Fibroblast of lung (primary cell): ENCODE data around the gene DDX20. TPM values are rescaled to one million over a fixed set of nuclear protein-coding genes. Genes with fewer than 3 reads are reported as not detected.

Source experiments
- DNase-seq, 2 donors: peaks; one replicate each; pipeline versions ENCODE4 v3.0.0 to v3.0.0-alpha.2; 2010; ENCODE audit warnings: low read depth in 2 of 2
- H2AFZ ChIP-seq: 2 replicates; pipeline ENCODE4 v1.5.1; 2012; ENCODE audit warnings: low read length, control low read depth, inconsistent platforms
- H3K27ac ChIP-seq: 2 replicates; pipeline ENCODE4 v1.5.1; 2011; ENCODE audit warnings: low read length, control low read depth; ENCODE audit not compliant: insufficient read depth
- H3K27me3 ChIP-seq: 2 replicates; pipeline ENCODE4 v1.5.1; 2011; ENCODE audit warnings: mild to moderate bottlenecking, low read length; ENCODE audit not compliant: control insufficient read depth, insufficient read depth
- H3K36me3 ChIP-seq: 2 replicates; pipeline ENCODE4 v1.5.1; 2011; ENCODE audit warnings: low read length; ENCODE audit not compliant: control insufficient read depth, insufficient read depth
- H3K4me1 ChIP-seq: 2 replicates; pipeline ENCODE4 v1.5.1; 2011; ENCODE audit warnings: low read length; ENCODE audit not compliant: control insufficient read depth, insufficient read depth; ENCODE audit errors: extremely low read depth
- H3K4me2 ChIP-seq: 2 replicates; pipeline ENCODE4 v1.5.1; 2011; ENCODE audit warnings: low read length, control low read depth; ENCODE audit not compliant: insufficient read depth; ENCODE audit errors: extremely low read depth
- H3K4me3 ChIP-seq, 4 experiments: fragments of 200-600 bp in 1 of 4; sonication (generic) in 1 of 4; replicated peaks in 1 of 4; 2 replicates each; pipeline ENCODE4 v1.5.1; 2011 to 2016; ENCODE audit warnings: low read length in 4 of 4, low read depth in 3 of 4, mild to moderate bottlenecking in 3 of 4, control low read depth in 2 of 4, inconsistent platforms in 1 of 4, mixed read lengths in 1 of 4; ENCODE audit not compliant: insufficient read depth in 1 of 4; ENCODE audit errors: control extremely low read depth in 1 of 4
- H3K79me2 ChIP-seq: 2 replicates; pipeline ENCODE4 v1.5.1; 2012; ENCODE audit warnings: mild to moderate bottlenecking, low read length, inconsistent platforms; ENCODE audit not compliant: control insufficient read depth, insufficient read depth
- H3K9ac ChIP-seq: 2 replicates; pipeline ENCODE4 v1.5.1; 2011; ENCODE audit warnings: mild to moderate bottlenecking, low read length, control low read depth; ENCODE audit not compliant: insufficient read depth
- H3K9me3 ChIP-seq: 2 replicates; pipeline ENCODE4 v1.5.1; 2012; ENCODE audit warnings: low read depth, low read length; ENCODE audit not compliant: control insufficient read depth, insufficient read depth
- H4K20me1 ChIP-seq: 2 replicates; pipeline ENCODE4 v1.5.1; 2011; ENCODE audit warnings: low read length; ENCODE audit not compliant: control insufficient read depth, insufficient read depth; ENCODE audit errors: extremely low read depth
- EZH2 ChIP-seq: IDR thresholded peaks from 2 replicates; pipeline ENCODE4 v1.5.1; 2012; ENCODE audit warnings: low read length, control low read depth, mild to moderate bottlenecking; ENCODE audit errors: missing control alignments
- polyA plus RNA-seq, 2 donors: library from polyadenylated mRNA; depleted of rRNA in 1 of 2; stranded (reverse) in 1 of 2; unstranded in 1 of 2; fragments of >200 nt; gene quantifications; 2 replicates each; pipeline ENCODE4 v1.2.1, GENCODE V29; 2011 to 2012; ENCODE audit warnings: missing spikeins in 1 of 2
- total RNA-seq: library from RNA; depleted of rRNA; stranded (reverse); fragments of >200 nt; gene quantifications from 2 replicates; pipeline ENCODE4 v1.2.1, GENCODE V29; 2014
- TF ChIP-seq, protein P1 (sequence below), 2 donors: IDR thresholded peaks in 1 of 2; conservative IDR thresholded peaks in 1 of 2; 1 replicate in 1 of 2; 2 replicates in 1 of 2; pipeline ENCODE4 v1.5.1; 2011 to 2012; ENCODE audit warnings: low read length in 2 of 2, control low read depth in 1 of 2, inconsistent platforms in 1 of 2, low read depth in 1 of 2, mild to moderate bottlenecking in 1 of 2

Gene DDX20
- total and polyA plus RNA-seq, 2 donors (not counting 1 experiment from before 2014, with no cell fraction given) = 8.4 to 22.2 TPM

DNA sequence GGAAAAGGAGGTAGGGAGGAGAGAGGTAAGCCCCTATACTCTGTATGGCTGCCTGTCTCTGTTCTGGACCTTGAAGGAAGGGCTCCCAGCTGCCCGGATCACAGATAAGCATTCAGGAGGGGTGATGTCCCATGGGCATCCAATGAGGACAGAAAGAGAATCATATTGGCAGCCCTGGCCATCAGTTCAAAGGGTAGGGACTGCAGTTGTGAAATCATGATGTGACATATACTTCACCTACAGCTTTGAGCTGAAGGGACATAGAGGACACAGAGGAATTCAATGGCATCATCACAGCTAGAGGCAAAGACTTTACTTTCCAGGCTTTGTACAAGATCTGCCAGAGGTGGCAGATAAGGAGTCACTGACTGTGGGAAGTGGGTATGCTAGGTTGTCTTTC is 21.6 kb downstream of the DDX20 start:
- no peaks in the 10 kb centered on the region for H3K27me3 ChIP-seq
- H3K36me3 ChIP-seq = no peaks in the 10 kb centered on the region
- H2AFZ ChIP-seq = no peak overlapping the region
- no peak overlapping the region for H3K4me2 ChIP-seq
- H3K27ac ChIP-seq = no peak overlapping the region
- no peaks in the 10 kb centered on the region for H3K9me3 ChIP-seq
- no peak overlapping the region for H3K9ac ChIP-seq
- H3K4me1 ChIP-seq = peaks cover 2% of the 10 kb centered on the region
- TF ChIP-seq EZH2 = no peak
- TF ChIP-seq, protein P1, sequence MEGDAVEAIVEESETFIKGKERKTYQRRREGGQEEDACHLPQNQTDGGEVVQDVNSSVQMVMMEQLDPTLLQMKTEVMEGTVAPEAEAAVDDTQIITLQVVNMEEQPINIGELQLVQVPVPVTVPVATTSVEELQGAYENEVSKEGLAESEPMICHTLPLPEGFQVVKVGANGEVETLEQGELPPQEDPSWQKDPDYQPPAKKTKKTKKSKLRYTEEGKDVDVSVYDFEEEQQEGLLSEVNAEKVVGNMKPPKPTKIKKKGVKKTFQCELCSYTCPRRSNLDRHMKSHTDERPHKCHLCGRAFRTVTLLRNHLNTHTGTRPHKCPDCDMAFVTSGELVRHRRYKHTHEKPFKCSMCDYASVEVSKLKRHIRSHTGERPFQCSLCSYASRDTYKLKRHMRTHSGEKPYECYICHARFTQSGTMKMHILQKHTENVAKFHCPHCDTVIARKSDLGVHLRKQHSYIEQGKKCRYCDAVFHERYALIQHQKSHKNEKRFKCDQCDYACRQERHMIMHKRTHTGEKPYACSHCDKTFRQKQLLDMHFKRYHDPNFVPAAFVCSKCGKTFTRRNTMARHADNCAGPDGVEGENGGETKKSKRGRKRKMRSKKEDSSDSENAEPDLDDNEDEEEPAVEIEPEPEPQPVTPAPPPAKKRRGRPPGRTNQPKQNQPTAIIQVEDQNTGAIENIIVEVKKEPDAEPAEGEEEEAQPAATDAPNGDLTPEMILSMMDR (conservative IDR thresholded peaks at IDR 0.05 in 1 of 2, IDR thresholded peaks at IDR 0.05 in 1 of 2; ENCODE audit: low read depth in 1 of 2, low read length in 2 of 2) = no peak
- H3K79me2 ChIP-seq = no peaks in the 10 kb centered on the region
- H3K4me3 ChIP-seq = no peak overlapping the region
- H4K20me1 ChIP-seq = no peaks in the 10 kb centered on the region
- DNase-seq = no peak

DNA sequence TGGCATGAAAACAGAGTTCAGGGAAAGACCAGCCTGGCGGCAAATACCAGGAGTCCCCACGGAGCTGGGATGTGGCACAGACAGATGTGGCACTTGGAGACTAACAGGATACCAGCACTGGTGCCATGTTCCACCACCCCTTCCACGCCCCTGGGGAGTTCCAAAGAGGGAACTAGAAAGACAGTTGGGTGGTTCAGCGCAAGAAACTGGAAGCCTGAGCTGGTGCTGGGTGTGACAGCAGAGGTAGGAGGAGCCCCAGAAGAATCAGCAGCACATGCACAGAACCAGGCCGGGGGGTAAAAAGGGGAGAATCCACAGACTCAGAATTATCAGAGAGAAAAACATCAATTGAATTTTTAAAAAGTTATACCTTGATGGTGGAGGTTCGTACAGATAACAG is 22.4 kb downstream of the DDX20 start:
- no peak overlapping the region for H2AFZ ChIP-seq
- H4K20me1 ChIP-seq = no peaks in the 10 kb centered on the region
- H3K27me3 ChIP-seq = no peaks in the 10 kb centered on the region
- H3K9ac ChIP-seq = no peak overlapping the region
- no peak for DNase-seq
- no peaks in the 10 kb centered on the region for H3K79me2 ChIP-seq
- no peak overlapping the region for H3K4me2 ChIP-seq
- H3K9me3 ChIP-seq = no peaks in the 10 kb centered on the region
- H3K4me1 ChIP-seq = peaks cover 2% of the 10 kb centered on the region
- TF ChIP-seq EZH2 = no peak
- TF ChIP-seq, protein P1 (conservative IDR thresholded peaks at IDR 0.05 in 1 of 2, IDR thresholded peaks at IDR 0.05 in 1 of 2; ENCODE audit: low read depth in 1 of 2, low read length in 2 of 2) = no peak
- H3K36me3 ChIP-seq = no peaks in the 10 kb centered on the region
- peak overlapping the region; percentile 7 for H3K27ac ChIP-seq
- H3K4me3 ChIP-seq = no peak overlapping the region

DNA sequence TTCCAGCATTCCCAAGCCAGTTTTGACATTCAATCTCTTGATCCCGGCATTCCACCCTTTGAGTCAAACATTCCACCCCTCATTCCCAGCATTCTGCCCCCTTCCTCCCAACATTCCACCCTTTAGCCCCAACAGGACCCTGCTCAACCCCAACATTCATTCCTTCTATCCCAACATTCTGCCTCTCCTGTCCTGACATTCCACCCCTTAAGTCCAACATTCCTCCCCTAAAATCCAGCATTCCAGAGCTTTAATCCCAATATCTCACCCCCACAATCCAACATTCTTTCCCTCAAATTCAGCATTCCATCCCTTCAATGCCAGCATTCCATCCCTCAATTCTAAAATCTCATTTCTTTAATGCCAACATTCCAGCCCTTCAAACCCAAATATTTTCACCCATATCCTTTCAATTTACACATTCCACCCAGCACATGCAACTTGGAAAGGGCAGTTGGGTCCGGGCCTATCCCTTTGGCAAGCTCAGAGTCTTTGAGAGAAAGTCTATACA is 22.9 kb downstream of the DDX20 start:
- Histone ChIP-seq H2AFZ (no peak overlapping the region), H3K4me3 (no peak overlapping the region), H3K36me3 (no peaks in the 10 kb centered on the region), H3K4me2 (no peak overlapping the region), H3K27me3 (no peaks in the 10 kb centered on the region), H3K9ac (no peak overlapping the region), H3K79me2 (no peaks in the 10 kb centered on the region), H3K4me1 (peaks cover 2% of the 10 kb centered on the region), H4K20me1 (no peaks in the 10 kb centered on the region), H3K9me3 (no peaks in the 10 kb centered on the region), H3K27ac (peak overlapping the region; percentile 25)
- peak in 1 of 2 donors; percentile 46 for DNase-seq
- no peak for TF ChIP-seq EZH2
- TF ChIP-seq, protein P1 (conservative IDR thresholded peaks at IDR 0.05 in 1 of 2, IDR thresholded peaks at IDR 0.05 in 1 of 2; ENCODE audit: low read depth in 1 of 2, low read length in 2 of 2) = no peak
